HG03025 (cell line): ENCODE data around the gene DZIP3.
"Not testable (repeated sequence)": the region's sequence is repeated elsewhere in the genome, so short reads cannot be mapped to it uniquely, and the experiment has no call there.

Source experiments
- ATAC-seq: cut with Tn5 transposase; IDR thresholded peaks from one replicate; pipeline ENCODE4 v1.9.1; 2021; ENCODE audit warnings: mild to moderate bottlenecking, moderate library complexity; ENCODE audit not compliant: unreplicated experiment, low FRiP score

Gene DZIP3

DNA sequence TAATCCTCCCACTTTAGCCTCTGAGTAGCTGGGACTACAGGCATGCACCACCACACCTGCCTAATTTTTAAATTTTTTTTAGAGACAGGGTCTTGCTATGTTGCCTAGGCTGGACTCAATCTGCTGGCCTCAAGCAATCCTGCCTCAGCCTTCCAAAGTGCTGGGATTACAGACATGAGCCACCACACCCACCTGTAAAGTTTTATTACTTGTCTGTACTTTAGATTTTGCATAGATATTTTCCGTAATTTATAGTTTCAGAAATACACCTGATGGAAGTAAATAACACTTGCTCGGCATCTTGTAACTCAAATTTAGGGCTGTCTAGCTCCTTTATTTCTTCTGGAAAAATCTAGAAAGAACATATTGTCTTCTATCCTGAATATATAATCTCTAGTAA lies 5.8 kb downstream of the DZIP3 start:
- ATAC-seq = no peak

- ATAC-seq = no peak
These were observed 8.9 kb downstream of the DZIP3 start for GRCh38 chr3:108598375-108598774.

DNA sequence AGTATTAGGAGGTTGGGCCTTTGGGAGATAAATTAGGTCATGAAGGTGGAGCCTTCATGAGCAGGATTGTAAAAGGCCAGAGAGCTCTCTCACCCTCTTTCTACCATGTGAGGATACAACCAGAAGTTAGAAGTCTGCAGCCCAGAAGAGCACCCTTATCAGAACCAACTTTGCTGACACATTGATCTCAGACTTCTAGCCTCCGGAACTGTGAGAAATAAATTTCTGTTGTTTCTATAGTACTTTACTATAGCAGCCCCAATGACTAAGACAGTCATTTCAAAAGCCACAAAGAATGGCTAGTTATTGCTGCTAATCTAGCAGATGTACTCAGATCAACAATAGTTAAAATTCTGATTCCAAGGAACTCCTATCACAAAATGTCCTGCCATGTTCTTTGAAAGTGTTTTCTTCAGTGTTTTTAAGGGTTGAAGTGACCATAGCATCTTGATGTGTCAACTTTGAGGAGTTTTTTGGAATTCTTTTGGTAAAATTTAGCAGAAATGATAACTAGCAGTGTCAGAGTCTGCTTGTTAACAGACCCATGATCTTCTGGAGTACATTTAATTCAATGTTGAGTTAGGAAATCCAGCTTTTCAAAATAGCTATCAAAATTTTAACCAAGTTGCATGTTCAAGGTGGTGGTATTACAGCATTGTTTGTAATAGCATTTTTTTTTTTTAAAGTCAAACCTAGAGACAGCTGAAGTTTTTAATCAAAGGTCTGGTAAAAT lies 10.3 kb downstream of the DZIP3 start:
- no peak for ATAC-seq

- ATAC-seq = no peak
These were observed 12.9 kb downstream of the DZIP3 start for GRCh38 chr3:108602249-108602934.

GRCh38 chr3:108602935-108603294 lies 13.4 kb downstream of the DZIP3 start:
- no peak for ATAC-seq

GRCh38 chr3:108603691-108604090 lies 14.2 kb downstream of the DZIP3 start:
- ATAC-seq = no peak

DNA sequence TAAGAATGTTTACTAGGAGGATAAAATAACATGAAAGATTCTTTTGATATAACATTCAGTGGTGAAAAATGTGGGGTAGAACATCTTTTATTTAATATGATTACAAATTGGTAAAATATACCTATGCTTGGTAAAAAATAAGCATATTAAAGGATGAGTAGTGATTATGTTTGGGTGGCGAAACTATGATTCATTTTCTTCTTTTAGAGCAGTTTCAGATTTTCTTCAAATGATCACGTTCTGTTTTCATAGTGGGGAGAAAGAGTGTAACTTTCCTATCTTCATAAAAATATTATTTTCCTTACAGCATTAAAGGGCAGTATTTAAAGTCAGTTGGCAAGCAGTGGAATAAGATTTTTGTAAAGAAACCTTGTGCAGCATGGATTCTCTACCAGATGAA lies 15.5 kb downstream of the DZIP3 start:
- ATAC-seq = no peak

GRCh38 chr3:108605491-108605890 lies 16.0 kb downstream of the DZIP3 start:
- ATAC-seq = no peak

GRCh38 chr3:108608750-108609149 lies 19.2 kb downstream of the DZIP3 start:
- no peak for ATAC-seq

DNA sequence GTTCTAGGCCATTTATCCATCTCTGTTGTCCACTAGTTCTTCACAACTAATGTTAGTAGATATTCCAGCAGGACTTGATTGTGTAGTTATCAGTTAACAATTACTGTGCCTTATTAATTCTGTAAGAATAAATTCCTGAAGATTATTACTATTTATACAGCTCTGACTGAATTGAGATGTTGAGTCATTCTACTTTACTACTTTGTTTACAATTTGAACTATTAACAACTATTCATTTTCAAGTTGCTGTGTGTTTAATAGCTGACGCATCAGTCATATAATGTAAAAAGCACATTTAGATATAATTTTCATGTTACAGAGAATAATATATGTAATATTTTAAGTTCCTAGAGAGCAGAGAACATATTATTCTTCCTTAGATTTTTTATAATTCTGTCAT lies 21.1 kb downstream of the DZIP3 start:
- ATAC-seq = no peak

- not testable (repeated sequence) for ATAC-seq
These were observed 26.6 kb downstream of the DZIP3 start for GRCh38 chr3:108616090-108616489.

DNA sequence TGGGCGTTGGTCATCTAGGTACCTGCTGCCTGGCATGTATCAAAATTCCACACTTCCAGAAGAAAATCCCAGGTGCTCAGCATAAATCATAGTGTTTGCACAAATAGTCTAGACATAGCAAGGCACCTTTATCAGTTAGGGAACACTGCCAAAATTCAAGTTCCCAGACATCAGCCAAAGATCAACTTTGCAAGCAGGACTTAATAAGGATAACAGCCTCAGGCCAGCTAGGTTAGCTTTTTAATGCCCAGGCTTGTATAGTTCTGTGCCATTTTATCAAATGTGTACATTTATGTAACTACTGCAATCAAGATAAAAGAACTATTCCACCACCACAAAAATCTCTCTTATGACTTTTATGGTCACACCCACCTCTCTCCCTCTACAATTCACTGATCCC lies 30.7 kb downstream of the DZIP3 start:
- no peak for ATAC-seq

DNA sequence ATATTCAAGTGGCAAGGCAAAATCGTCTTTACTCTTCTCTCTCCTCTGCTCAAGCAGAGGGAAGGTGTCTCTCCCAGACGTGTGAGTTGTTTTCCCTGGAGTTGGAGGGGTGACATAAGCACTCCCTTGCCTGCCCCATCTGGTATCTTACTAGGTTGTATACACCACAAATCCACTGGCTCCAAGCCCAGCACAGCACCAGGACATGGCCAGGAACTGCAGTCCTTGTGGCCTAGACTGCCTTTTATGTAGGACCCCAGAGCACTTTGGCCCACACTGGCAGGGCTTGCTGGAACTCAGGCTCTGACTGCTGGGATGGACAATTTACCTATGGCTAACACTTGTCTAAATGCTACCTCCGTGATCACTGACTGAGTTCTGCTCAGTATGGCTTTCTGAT lies 34.0 kb downstream of the DZIP3 start:
- ATAC-seq = no peak

GRCh38 chr3:108629974-108630373 lies 40.5 kb downstream of the DZIP3 start:
- ATAC-seq = no peak

DNA sequence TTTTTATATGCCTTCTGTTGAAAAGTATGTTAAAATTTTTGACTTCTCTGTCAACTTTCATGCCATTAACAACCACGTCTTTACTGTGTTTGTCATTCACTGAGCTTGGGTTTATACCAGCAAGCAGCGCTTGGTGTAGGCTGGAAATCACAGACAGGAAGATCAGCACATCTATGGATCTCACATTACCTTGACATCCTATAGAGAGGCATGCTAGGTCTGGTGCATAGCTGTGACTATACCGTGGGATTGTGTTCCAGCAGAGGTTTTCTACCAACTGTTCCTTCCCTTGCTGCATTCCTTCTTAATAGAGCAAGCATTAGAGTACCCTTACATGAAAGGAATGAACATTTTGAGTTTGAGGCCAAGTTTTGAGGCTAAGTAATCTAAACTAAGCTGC lies 53.0 kb downstream of the DZIP3 start:
- ATAC-seq = no peak

DNA sequence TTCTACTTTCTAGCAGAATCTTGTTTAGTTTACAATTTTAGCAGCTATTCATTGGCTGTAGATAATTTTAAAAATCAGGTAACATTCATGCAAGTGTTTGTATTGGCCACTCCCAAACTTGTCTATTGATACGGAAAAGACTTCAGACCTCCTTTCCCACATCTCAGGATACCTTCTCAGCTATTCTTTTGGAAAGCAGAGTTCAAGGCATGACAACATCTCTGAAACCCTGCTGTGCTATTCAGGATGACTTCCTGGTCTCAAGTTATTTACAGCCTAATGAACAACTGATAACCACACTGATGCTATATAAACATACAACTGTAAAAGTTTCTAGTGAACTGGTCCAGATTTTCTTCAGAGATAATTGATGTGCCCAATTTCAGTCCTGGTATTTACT lies 55.8 kb downstream of the DZIP3 start:
- no peak for ATAC-seq

GRCh38 chr3:108655664-108656063 lies 66.1 kb downstream of the DZIP3 start:
- ATAC-seq = not testable (repeated sequence)

DNA sequence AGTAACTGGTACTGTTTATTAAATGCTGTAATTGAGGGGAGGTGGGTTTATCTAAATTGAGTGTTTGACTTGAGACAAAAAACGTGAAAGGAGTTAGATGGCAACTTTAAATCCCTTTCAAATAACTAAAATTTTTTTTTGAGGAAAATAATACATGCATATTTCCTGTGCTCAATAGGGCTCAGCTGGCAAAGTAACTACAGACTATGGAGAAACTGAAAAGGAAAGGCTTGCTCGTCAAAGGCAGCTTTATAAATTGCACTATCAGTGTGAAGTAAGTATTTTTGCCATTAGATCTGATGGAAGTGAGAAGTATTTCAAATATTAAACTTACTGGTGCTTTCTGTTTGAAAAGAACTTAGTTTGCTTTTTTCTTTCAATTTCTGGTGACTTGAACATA lies 72.2 kb downstream of the DZIP3 start:
- ATAC-seq = no peak

GRCh38 chr3:108662142-108662738 lies 72.7 kb downstream of the DZIP3 start:
- no peak for ATAC-seq

DNA sequence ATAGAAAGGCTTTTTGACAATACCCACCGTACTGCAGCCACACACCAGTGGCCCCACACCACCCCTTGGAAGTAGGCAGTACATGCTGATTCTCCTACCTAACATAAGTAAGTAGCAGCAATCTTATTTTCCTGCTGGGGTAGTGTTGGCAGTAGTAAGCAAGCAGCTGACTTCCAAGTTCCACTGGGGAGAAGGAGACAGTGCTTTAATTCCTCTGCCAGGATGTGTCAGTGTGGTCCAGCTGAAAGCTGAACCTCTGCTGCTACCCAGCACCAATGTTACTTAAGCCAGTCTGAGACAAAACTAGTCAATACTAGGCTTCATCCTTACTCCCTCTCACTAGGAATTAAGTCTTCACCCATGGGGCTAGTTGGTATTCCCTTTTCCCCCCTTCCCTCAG lies 74.7 kb downstream of the DZIP3 start:
- no peak for ATAC-seq

DNA sequence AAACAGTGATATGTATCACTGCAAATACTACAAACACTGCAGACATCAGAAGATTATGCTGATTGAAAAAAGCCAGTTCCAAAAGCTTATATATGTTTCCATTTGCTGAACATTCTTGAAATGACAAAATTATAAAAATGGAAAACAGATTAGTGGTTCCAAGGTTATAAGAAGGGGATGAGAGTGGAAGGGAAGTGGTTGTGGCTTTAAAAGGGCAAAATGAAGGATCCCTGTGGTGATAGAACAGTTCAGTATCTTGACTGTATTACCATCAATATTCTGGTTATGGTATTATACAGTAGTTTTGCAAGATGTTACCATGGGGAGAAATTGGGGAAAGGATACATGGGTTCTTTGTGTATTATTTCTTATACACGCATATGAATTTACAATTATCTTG lies 77.8 kb downstream of the DZIP3 start:
- no peak for ATAC-seq

- ATAC-seq = no peak
These were observed 79.7 kb downstream of the DZIP3 start for GRCh38 chr3:108669208-108669607.
